ENCODE measurements around the gene LRRC25.

- TF ChIP-seq CTCF (IDR thresholded peaks at IDR 0.05) (no peak), POLR2A (IDR thresholded peaks at IDR 0.05) (no peak), POLR2AphosphoS5 (IDR thresholded peaks at IDR 0.05) (no peak), EP300 (IDR thresholded peaks at IDR 0.05) (no peak)
Measured at GRCh38 chr19:18438331-18439024, 41.1 kb upstream of the LRRC25 start.
